WTC11 (cell line): Measurements from ENCODE around the gene CFH.
"Not testable (repeated sequence)": the region's sequence is repeated elsewhere in the genome, so short reads cannot be mapped to it uniquely, and the experiment has no call there.

Experiments used
- TEAD4 ChIP-seq: sonication (generic); formaldehyde crosslinking; IDR thresholded peaks from 2 replicates; pipeline ENCODE4 v1.8.0; 2022; ENCODE audit warnings: mild to moderate bottlenecking, missing genetic modification reagents
- TF ChIP-seq, protein P1 (sequence below): sonication (generic); formaldehyde crosslinking; IDR thresholded peaks from 2 replicates; pipeline ENCODE4 v1.8.0; 2022; ENCODE audit warnings: mild to moderate bottlenecking, missing genetic modification reagents
- TF ChIP-seq, protein P2 (sequence below): fragments of 200-600 bp; IDR thresholded peaks from 2 replicates; pipeline ENCODE4 v1.8.0; 2022; ENCODE audit warnings: antibody characterized with exemption
- TF ChIP-seq, protein P3 (sequence below): sonication (generic); formaldehyde crosslinking; conservative IDR thresholded peaks from 2 replicates; pipeline ENCODE4 v1.8.1; 2023; ENCODE audit warnings: mild to moderate bottlenecking, low read depth, missing genetic modification reagents, moderate library complexity

DNA sequence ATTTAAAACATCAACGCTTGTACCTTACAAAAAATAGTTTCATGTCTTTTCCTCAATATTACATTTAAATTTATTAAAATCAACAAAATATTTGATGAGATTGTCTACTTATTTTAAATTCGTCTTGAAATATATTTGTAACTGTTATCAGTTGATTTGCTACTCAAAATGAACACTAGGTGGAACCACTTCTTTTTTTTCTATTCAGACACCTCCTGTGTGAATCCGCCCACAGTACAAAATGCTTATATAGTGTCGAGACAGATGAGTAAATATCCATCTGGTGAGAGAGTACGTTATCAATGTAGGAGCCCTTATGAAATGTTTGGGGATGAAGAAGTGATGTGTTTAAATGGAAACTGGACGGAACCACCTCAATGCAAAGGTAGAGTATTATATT is 91.4 kb downstream of the CFH start:
- TF ChIP-seq TEAD4 = not testable (repeated sequence)
- TF ChIP-seq, protein P1, sequence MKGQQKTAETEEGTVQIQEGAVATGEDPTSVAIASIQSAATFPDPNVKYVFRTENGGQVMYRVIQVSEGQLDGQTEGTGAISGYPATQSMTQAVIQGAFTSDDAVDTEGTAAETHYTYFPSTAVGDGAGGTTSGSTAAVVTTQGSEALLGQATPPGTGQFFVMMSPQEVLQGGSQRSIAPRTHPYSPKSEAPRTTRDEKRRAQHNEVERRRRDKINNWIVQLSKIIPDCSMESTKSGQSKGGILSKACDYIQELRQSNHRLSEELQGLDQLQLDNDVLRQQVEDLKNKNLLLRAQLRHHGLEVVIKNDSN (CRISPR knock-in tag) = not testable (repeated sequence)
- TF ChIP-seq, protein P2, sequence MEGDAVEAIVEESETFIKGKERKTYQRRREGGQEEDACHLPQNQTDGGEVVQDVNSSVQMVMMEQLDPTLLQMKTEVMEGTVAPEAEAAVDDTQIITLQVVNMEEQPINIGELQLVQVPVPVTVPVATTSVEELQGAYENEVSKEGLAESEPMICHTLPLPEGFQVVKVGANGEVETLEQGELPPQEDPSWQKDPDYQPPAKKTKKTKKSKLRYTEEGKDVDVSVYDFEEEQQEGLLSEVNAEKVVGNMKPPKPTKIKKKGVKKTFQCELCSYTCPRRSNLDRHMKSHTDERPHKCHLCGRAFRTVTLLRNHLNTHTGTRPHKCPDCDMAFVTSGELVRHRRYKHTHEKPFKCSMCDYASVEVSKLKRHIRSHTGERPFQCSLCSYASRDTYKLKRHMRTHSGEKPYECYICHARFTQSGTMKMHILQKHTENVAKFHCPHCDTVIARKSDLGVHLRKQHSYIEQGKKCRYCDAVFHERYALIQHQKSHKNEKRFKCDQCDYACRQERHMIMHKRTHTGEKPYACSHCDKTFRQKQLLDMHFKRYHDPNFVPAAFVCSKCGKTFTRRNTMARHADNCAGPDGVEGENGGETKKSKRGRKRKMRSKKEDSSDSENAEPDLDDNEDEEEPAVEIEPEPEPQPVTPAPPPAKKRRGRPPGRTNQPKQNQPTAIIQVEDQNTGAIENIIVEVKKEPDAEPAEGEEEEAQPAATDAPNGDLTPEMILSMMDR = peak; percentile 18; the same call in 1 of the 2 replicates
- TF ChIP-seq, protein P3, sequence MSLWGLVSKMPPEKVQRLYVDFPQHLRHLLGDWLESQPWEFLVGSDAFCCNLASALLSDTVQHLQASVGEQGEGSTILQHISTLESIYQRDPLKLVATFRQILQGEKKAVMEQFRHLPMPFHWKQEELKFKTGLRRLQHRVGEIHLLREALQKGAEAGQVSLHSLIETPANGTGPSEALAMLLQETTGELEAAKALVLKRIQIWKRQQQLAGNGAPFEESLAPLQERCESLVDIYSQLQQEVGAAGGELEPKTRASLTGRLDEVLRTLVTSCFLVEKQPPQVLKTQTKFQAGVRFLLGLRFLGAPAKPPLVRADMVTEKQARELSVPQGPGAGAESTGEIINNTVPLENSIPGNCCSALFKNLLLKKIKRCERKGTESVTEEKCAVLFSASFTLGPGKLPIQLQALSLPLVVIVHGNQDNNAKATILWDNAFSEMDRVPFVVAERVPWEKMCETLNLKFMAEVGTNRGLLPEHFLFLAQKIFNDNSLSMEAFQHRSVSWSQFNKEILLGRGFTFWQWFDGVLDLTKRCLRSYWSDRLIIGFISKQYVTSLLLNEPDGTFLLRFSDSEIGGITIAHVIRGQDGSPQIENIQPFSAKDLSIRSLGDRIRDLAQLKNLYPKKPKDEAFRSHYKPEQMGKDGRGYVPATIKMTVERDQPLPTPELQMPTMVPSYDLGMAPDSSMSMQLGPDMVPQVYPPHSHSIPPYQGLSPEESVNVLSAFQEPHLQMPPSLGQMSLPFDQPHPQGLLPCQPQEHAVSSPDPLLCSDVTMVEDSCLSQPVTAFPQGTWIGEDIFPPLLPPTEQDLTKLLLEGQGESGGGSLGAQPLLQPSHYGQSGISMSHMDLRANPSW (CRISPR knock-in tag) = not testable (repeated sequence)
